Epithelial cell of alveolus of lung (primary cell): Measurements from ENCODE around the gene ATG4B. TPM values are rescaled to one million over a fixed set of nuclear protein-coding genes. Genes with fewer than 3 reads are reported as not detected.

Source experiments
- total RNA-seq: library from RNA; depleted of rRNA; stranded (reverse); fragments of >200 nt; gene quantifications from 2 replicates; pipeline ENCODE4 v1.2.1, GENCODE V29; 2015

Gene ATG4B
- 58.7 and 69.3 TPM in 2 replicates for total RNA-seq

GRCh38 chr2:241637018-241637794, at the start of gene ATG4B, which contains the start of gene THAP4:
Gene ATG4B, plus strand, starts transcription at chr2:241637693. Its CDS starts 22 bp downstream, at chr2:241637715.
Gene THAP4, minus strand, starts transcription at chr2:241637158. Its CDS starts 141 bp downstream, at chr2:241637017.

GRCh38 chr2:241686650-241687425, 49.3 kb downstream of the ATG4B start, which contains the start of gene DTYMK:
Gene DTYMK, minus strand, starts transcription at chr2:241686815. Its CDS starts 32 bp downstream, at chr2:241686783.

GRCh38 chr2:241701399-241702154, 64.1 kb downstream of the ATG4B start, which contains the start of gene ING5:
Gene ING5, plus strand, starts transcription at chr2:241702039. Its CDS starts 27 bp downstream, at chr2:241702066.

Other genes starting within 250 kb of the ATG4B start
- 170 and 243 TPM in 2 replicates for gene STK25, start 129.1 kb upstream of the ATG4B start, total RNA-seq
- gene BOK, start 78.9 kb upstream of the ATG4B start, total RNA-seq = 23.3 and 64.8 TPM in 2 replicates
- gene THAP4, start 535 bp upstream of the ATG4B start, total RNA-seq = 46.8 and 68.2 TPM in 2 replicates
- gene DTYMK, start 49.1 kb downstream of the ATG4B start, total RNA-seq = 24.0 and 66.8 TPM in 2 replicates
- 16.2 and 21.1 TPM in 2 replicates for gene ING5, start 64.3 kb downstream of the ATG4B start, total RNA-seq
- 11.4 and 17.1 TPM in 2 replicates for gene D2HGDH, start 96.9 kb downstream of the ATG4B start, total RNA-seq
- 0.64 TPM in 1 of 2 replicates, not detected in the other for gene GAL3ST2, start 139.1 kb downstream of the ATG4B start, total RNA-seq
- 0.08 TPM in 1 of 2 replicates, not detected in the other for gene NEU4, start 171.5 kb downstream of the ATG4B start, total RNA-seq
- not detected in 2 replicates for gene PDCD1, start 221.2 kb downstream of the ATG4B start, total RNA-seq
- not detected in 2 replicates for gene RTP5, start 232.0 kb downstream of the ATG4B start, total RNA-seq